Epidermal melanocyte (primary cell): ENCODE measurements around the gene TGM1.
A peak's percentile ranks its signal among the peaks of the same experiment; 100 is the strongest.

Experiments
- DNase-seq: peaks from one replicate; pipeline ENCODE4 v3.0.0; 2011; ENCODE audit warnings: low spot score; ENCODE audit not compliant: insufficient read length

Gene TGM1

GRCh38 chr14:24262821-24263733, at the start of gene TGM1:
Gene TGM1 (minus strand): TSS chr14:24263177. CDS start chr14:24262352, 825 bp downstream.
- no peak for DNase-seq

- DNase-seq: no peak
Observed at GRCh38 chr14:24311837-24312615, 49.0 kb upstream of the TGM1 start.

GRCh38 chr14:24310646-24311604, 47.9 kb upstream of the TGM1 start, which contains the start of gene LTB4R:
Gene LTB4R (plus strand): TSS chr14:24311502. CDS start chr14:24315652, 4,150 bp downstream.
- DNase-seq: no peak

- no peak for DNase-seq
Observed at GRCh38 chr14:24310265-24310645, 47.3 kb upstream of the TGM1 start.

GRCh38 chr14:24309538-24310264, 46.7 kb upstream of the TGM1 start, which contains the start of gene LTB4R2:
Gene LTB4R2 (plus strand): TSS chr14:24310140. CDS start chr14:24310665, 525 bp downstream.
- no peak for DNase-seq

- DNase-seq: no peak
Observed at GRCh38 chr14:24308342-24309124, 45.6 kb upstream of the TGM1 start.

- DNase-seq: peak; percentile 85
Observed at GRCh38 chr14:24307575-24308341, 44.8 kb upstream of the TGM1 start, which contains the start of gene CIDEB. Gene CIDEB (minus strand): TSS chr14:24307977. CDS start chr14:24307858, 119 bp downstream.

GRCh38 chr14:24307156-24307574, 44.2 kb upstream of the TGM1 start:
- no peak for DNase-seq

GRCh38 chr14:24304019-24304387, 41.0 kb upstream of the TGM1 start:
- DNase-seq: no peak

GRCh38 chr14:24300326-24300980, 37.5 kb upstream of the TGM1 start:
- DNase-seq: no peak

- DNase-seq: peak; percentile 88
Observed at GRCh38 chr14:24299255-24300191, 36.5 kb upstream of the TGM1 start, which contains the start of the genes DHRS1 and NOP9. Gene DHRS1 (minus strand): TSS chr14:24299780. CDS start chr14:24299106, 674 bp downstream. Gene NOP9 (plus strand): TSS chr14:24299850. CDS start chr14:24299955, 105 bp downstream.

GRCh38 chr14:24298892-24299254, 35.9 kb upstream of the TGM1 start:
- DNase-seq: no peak

GRCh38 chr14:24297190-24297964, 34.4 kb upstream of the TGM1 start:
- DNase-seq: no peak

- DNase-seq: peak; percentile 88
Observed at GRCh38 chr14:24296341-24297157, 33.6 kb upstream of the TGM1 start.

GRCh38 chr14:24293525-24293924, 30.5 kb upstream of the TGM1 start:
- no peak for DNase-seq
